Smooth muscle cell (in vitro differentiated cells): ENCODE measurements around the gene MAEA. TPM values are rescaled to one million over a fixed set of nuclear protein-coding genes. Genes with fewer than 3 reads are reported as not detected.

Experiments used
- DNase-seq: peaks from one replicate; lab custom pipeline; 2025; ENCODE audit not compliant: unreplicated experiment; lab: John Stamatoyannopoulos, UW
- H2AFZ ChIP-seq: fragments of 200-600 bp; sonication (generic); 2 replicates; pipeline ENCODE4 v1.6.0; 2016; ENCODE audit warnings: antibody characterized with exemption, low read depth, mild to moderate bottlenecking
- H3F3A ChIP-seq: fragments of 200-600 bp; sonication (generic); 2 replicates; pipeline ENCODE4 v1.6.0; 2017; ENCODE audit warnings: antibody characterized with exemption, low read depth
- H3K27ac ChIP-seq: fragments of 200-600 bp; sonication (generic); 2 replicates; pipeline ENCODE4 v1.5.1; 2016; ENCODE audit warnings: low read depth, mild to moderate bottlenecking
- H3K27me3 ChIP-seq: fragments of 200-600 bp; sonication (generic); 2 replicates; pipeline ENCODE4 v1.6.1; 2016; ENCODE audit warnings: low read depth, mild to moderate bottlenecking
- H3K36me3 ChIP-seq: fragments of 200-600 bp; sonication (generic); 2 replicates; pipeline ENCODE4 v1.5.1; 2016; ENCODE audit warnings: low read depth
- H3K4me1 ChIP-seq: fragments of 200-600 bp; sonication (generic); 2 replicates; pipeline ENCODE4 v1.5.1; 2016; ENCODE audit warnings: low read depth
- H3K4me2 ChIP-seq: fragments of 200-600 bp; sonication (generic); 2 replicates; pipeline ENCODE4 v1.6.0; 2016; ENCODE audit warnings: mild to moderate bottlenecking
- H3K4me3 ChIP-seq: fragments of 200-600 bp; sonication (generic); 2 replicates; pipeline ENCODE4 v1.5.1; 2016; ENCODE audit warnings: mild to moderate bottlenecking
- H3K79me2 ChIP-seq: fragments of 200-600 bp; sonication (generic); 2 replicates; pipeline ENCODE4 v1.6.0; 2016; ENCODE audit warnings: low read depth, mild to moderate bottlenecking
- H3K9ac ChIP-seq: fragments of 200-600 bp; sonication (generic); 2 replicates; pipeline ENCODE4 v1.6.0; 2016; ENCODE audit warnings: low read depth
- H3K9me3 ChIP-seq: fragments of 200-600 bp; sonication (generic); replicated peaks from 2 replicates; pipeline ENCODE4 v1.5.1; 2016; ENCODE audit warnings: low read depth
- H4K20me1 ChIP-seq: fragments of 200-600 bp; sonication (generic); 2 replicates; pipeline ENCODE4 v1.6.0; 2016; ENCODE audit warnings: low read depth
- WGBS: methylation state at CpG from one replicate; pipeline ENCODE4 v1.1.7; 2016; ENCODE audit warnings: low lambda C conversion rate; 5-methylcytosine and 5-hydroxymethylcytosine counted together
- polyA plus RNA-seq: library from polyadenylated mRNA; unstranded; fragments of >200 nt; fragmentation: Nextera tagmentation; extraction: Ambion mirVana; gene quantifications from 2 replicates; pipeline ENCODE4 v1.2.1, GENCODE V29; 2016
- total RNA-seq: library from RNA; depleted of rRNA; stranded (reverse); fragments of >200 nt; gene quantifications from 2 replicates; pipeline ENCODE4 v1.2.3, GENCODE V29; 2014
- TF ChIP-seq, protein P1 (sequence below): fragments of 200-600 bp; sonication (generic); IDR thresholded peaks from 2 replicates; pipeline ENCODE4 v1.5.1; 2017; ENCODE audit warnings: borderline replicate concordance, mild to moderate bottlenecking, antibody characterized with exemption; ENCODE audit not compliant: insufficient read depth, poor library complexity, severe bottlenecking

Gene MAEA
- total and polyA plus RNA-seq, 2 experiments from 2014 or later = 48.0 to 48.2 TPM

DNA sequence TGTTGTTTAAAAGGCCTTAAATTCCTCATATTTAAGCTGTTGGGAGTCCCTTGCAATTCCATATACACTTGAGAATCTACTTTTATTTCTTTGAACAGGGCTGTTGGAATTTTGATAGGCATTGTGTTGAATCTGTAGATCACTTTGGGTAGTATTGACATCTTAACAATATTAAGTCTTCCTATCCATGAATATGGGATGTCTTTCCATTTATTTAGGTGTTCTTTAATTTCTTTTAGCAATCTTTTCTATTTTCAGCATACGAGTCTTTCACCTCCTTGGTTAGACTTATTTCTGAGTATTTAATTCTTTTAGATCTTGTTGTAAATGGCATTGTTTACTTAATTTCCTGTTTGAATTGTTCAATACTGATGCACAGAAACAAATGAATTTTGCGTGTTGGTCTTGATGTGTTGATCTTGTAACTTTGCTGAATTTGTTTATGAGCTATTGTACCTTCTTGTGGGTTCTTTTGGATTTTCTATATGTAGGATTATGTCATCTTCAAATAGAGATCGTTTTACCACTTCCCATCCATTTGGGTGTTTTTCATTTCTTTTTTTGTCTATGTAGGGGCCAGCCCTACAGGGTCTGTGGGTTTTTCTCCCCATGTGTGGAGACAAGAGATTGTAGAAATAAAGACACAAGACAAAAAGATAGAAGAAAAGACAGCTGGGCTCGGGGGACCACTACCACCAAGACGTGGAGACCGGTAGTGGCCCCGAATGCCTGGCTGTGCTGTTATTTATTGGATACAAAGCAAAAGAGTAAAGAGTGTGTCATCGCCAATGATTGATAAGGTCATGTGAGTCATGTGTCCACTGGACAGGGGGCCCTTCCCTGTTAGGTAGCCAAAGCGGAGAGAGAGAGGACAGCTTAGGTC is 22.6 kb upstream of the MAEA start:
- Histone ChIP-seq H4K20me1 (no peaks in the 10 kb centered on the region), H3K79me2 (no peaks in the 10 kb centered on the region), H3K27ac (no peak overlapping the region), H3K9me3 (peaks cover 4% of the 10 kb centered on the region), H2AFZ (no peak overlapping the region), H3K4me2 (no peak overlapping the region), H3K9ac (no peak overlapping the region), H3K27me3 (no peaks in the 10 kb centered on the region), H3K4me1 (no peaks in the 10 kb centered on the region), H3K4me3 (no peak overlapping the region), H3F3A (no peaks in the 10 kb centered on the region), H3K36me3 (no peaks in the 10 kb centered on the region)
- 89% methylated on average over 9 of the region's 9 CpGs for WGBS
- no peak for DNase-seq
- TF ChIP-seq, protein P1, sequence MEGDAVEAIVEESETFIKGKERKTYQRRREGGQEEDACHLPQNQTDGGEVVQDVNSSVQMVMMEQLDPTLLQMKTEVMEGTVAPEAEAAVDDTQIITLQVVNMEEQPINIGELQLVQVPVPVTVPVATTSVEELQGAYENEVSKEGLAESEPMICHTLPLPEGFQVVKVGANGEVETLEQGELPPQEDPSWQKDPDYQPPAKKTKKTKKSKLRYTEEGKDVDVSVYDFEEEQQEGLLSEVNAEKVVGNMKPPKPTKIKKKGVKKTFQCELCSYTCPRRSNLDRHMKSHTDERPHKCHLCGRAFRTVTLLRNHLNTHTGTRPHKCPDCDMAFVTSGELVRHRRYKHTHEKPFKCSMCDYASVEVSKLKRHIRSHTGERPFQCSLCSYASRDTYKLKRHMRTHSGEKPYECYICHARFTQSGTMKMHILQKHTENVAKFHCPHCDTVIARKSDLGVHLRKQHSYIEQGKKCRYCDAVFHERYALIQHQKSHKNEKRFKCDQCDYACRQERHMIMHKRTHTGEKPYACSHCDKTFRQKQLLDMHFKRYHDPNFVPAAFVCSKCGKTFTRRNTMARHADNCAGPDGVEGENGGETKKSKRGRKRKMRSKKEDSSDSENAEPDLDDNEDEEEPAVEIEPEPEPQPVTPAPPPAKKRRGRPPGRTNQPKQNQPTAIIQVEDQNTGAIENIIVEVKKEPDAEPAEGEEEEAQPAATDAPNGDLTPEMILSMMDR = no peak

DNA sequence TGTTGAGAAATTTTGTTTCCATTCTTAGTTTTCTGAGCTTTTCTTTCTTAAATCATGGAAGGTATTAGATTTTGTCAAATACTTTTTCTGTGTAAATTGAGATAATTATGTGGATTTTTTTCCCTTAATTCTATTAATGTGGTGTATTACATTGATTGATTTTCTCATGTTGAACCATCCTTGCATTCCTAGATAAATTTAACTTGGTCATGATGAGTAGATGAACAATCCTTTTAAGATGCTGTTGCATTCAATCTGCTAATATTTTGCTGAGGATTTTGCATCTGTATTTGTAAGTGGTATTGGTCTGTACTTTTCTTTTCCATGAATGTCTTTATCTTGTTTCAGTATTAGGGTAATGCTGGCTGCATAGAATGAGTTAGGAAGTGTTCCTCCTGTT is 20.5 kb upstream of the MAEA start:
- TF ChIP-seq, protein P1 = no peak
- Histone ChIP-seq H3K4me2 (no peak overlapping the region), H3K9ac (no peak overlapping the region), H3K27me3 (no peaks in the 10 kb centered on the region), H3K4me1 (no peaks in the 10 kb centered on the region), H3K79me2 (no peaks in the 10 kb centered on the region), H3K4me3 (no peak overlapping the region), H3F3A (no peaks in the 10 kb centered on the region), H4K20me1 (no peaks in the 10 kb centered on the region), H3K27ac (no peak overlapping the region), H3K36me3 (no peaks in the 10 kb centered on the region), H2AFZ (no peak overlapping the region), H3K9me3 (peaks cover 4% of the 10 kb centered on the region)
- no peak for DNase-seq

DNA sequence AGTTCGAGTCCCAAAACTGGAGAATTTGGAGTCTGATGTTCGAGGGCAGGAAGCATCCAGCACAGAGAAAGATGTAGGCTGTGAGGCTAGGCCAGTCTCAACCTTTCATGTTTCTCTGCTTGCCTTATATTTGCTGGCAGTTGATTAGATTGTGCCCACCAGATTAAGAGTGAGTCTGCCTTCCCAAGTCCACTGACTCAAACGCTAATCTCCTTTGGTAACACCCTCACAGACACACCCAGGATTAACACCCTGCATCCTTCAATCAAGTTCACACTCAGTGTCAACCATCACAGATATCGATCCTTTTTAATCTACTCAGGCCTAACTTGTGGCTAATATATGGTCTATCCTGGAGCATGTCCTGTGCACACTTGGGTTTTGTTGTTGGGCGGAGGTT is 18.0 kb upstream of the MAEA start:
- Histone ChIP-seq H3K9me3 (peaks cover 4% of the 10 kb centered on the region), H3F3A (no peaks in the 10 kb centered on the region), H4K20me1 (no peaks in the 10 kb centered on the region), H3K27ac (no peak overlapping the region), H3K27me3 (no peaks in the 10 kb centered on the region), H3K9ac (no peak overlapping the region), H3K36me3 (no peaks in the 10 kb centered on the region), H3K4me1 (no peaks in the 10 kb centered on the region), H2AFZ (no peak overlapping the region), H3K4me3 (no peak overlapping the region), H3K4me2 (no peak overlapping the region), H3K79me2 (no peaks in the 10 kb centered on the region)
- WGBS = 93% methylated on average over 5 of the region's 5 CpGs
- no peak for DNase-seq
- TF ChIP-seq, protein P1 = no peak

DNA sequence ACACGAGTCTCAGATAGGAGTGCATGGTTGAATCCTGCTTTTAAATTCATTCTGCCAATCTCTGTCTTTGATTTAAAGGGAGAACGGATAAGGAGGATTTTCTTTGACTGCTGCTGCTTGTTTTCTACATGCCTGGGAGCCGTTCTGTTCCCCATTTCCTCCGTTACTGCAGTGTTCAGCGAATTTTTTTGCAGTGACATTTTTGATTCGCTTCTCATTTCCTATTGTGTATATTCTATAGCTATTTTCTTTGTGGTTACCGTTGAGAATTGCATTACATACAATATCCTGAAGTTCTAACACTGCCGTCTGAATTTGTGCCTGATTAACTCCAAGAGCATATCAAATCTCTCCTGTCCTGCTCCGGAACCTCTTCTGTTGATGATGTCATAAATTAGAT is 14.8 kb upstream of the MAEA start:
- DNase-seq = no peak
- TF ChIP-seq, protein P1 = no peak
- Histone ChIP-seq H3K79me2 (no peaks in the 10 kb centered on the region), H3K4me2 (no peak overlapping the region), H4K20me1 (no peaks in the 10 kb centered on the region), H3K9me3 (no peaks in the 10 kb centered on the region), H2AFZ (no peak overlapping the region), H3K36me3 (no peaks in the 10 kb centered on the region), H3K4me1 (no peaks in the 10 kb centered on the region), H3K4me3 (no peak overlapping the region), H3F3A (no peaks in the 10 kb centered on the region), H3K27me3 (no peaks in the 10 kb centered on the region), H3K27ac (no peak overlapping the region), H3K9ac (no peak overlapping the region)
- WGBS = 82% methylated on average over 9 of the region's 9 CpGs
